ENCODE data around the gene SETD1A. TPM values are rescaled to one million over a fixed set of nuclear protein-coding genes. Genes with fewer than 3 reads are reported as not detected.

SETD1A gene
- polyA plus RNA-seq, 2 donors: 6.8 to 9.6 TPM

- H3K27me3 ChIP-seq (ENCODE audit: control insufficient read depth in 1 of 2, insufficient read depth in 2 of 2, low read length in 2 of 2): no peaks in the 10 kb centered on the region
- peaks cover 0 to under 1% of the 10 kb centered on the region in 2 donors for H3K4me1 ChIP-seq (ENCODE audit: control insufficient read depth in 2 of 2, insufficient read depth in 2 of 2, low read length in 1 of 2)
- H3K4me3 ChIP-seq (ENCODE audit: low read depth in 1 of 2, low read length in 2 of 2): no peak overlapping the region
- H3K27ac ChIP-seq (ENCODE audit: low read depth in 2 of 2, low read length in 1 of 2): no peak overlapping the region
- peaks cover 12 to 54% of the 10 kb centered on the region in 2 donors for H3K36me3 ChIP-seq (ENCODE audit: control insufficient read depth in 2 of 2, insufficient read depth in 2 of 2, low read length in 1 of 2)
- no peaks in the 10 kb centered on the region for H3K9me3 ChIP-seq (ENCODE audit: control insufficient read depth in 2 of 2, insufficient read depth in 1 of 2, low read depth in 1 of 2, low read length in 1 of 2)
- 84% methylated on average over 17 of the region's 17 CpGs for WGBS, 2 donors
These were observed 19.9 kb downstream of the SETD1A start for GRCh38 chr16:30977502-30977901.

GRCh38 chr16:30979170-30980022 is 21.8 kb downstream of the SETD1A start:
- peaks cover 0 to 3% of the 10 kb centered on the region in 2 donors for H3K4me1 ChIP-seq (ENCODE audit: control insufficient read depth in 2 of 2, insufficient read depth in 2 of 2, low read length in 1 of 2)
- H3K27ac ChIP-seq (ENCODE audit: low read depth in 2 of 2, low read length in 1 of 2): no peak overlapping the region
- no peak overlapping the region for H3K4me3 ChIP-seq (ENCODE audit: low read depth in 1 of 2, low read length in 2 of 2)
- H3K27me3 ChIP-seq (ENCODE audit: control insufficient read depth in 1 of 2, insufficient read depth in 2 of 2, low read length in 2 of 2): no peaks in the 10 kb centered on the region
- 92 to 94% methylated on average over 58 to 62 of the region's 62 CpGs for WGBS, 2 donors
- H3K36me3 ChIP-seq (ENCODE audit: control insufficient read depth in 2 of 2, insufficient read depth in 2 of 2, low read length in 1 of 2): peaks cover 6 to 49% of the 10 kb centered on the region in 2 donors
- no peaks in the 10 kb centered on the region for H3K9me3 ChIP-seq (ENCODE audit: control insufficient read depth in 2 of 2, insufficient read depth in 1 of 2, low read depth in 1 of 2, low read length in 1 of 2)

- Histone ChIP-seq H3K9me3 (ENCODE audit: control insufficient read depth in 2 of 2, insufficient read depth in 1 of 2, low read depth in 1 of 2, low read length in 1 of 2) (no peaks in the 10 kb centered on the region), H3K27ac (ENCODE audit: low read depth in 2 of 2, low read length in 1 of 2) (no peak overlapping the region), H3K27me3 (ENCODE audit: control insufficient read depth in 1 of 2, insufficient read depth in 2 of 2, low read length in 2 of 2) (no peaks in the 10 kb centered on the region), H3K4me3 (ENCODE audit: low read depth in 1 of 2, low read length in 2 of 2) (no peak overlapping the region), H3K36me3 (ENCODE audit: control insufficient read depth in 2 of 2, insufficient read depth in 2 of 2, low read length in 1 of 2) (peaks cover 6 to 47% of the 10 kb centered on the region in 2 donors), H3K4me1 (ENCODE audit: control insufficient read depth in 2 of 2, insufficient read depth in 2 of 2, low read length in 1 of 2) (peaks cover 0 to 3% of the 10 kb centered on the region in 2 donors)
- WGBS, 2 donors: 91 to 93% methylated on average over 14 to 15 of the region's 15 CpGs
These were observed 22.4 kb downstream of the SETD1A start for GRCh38 chr16:30980023-30980371.

GRCh38 chr16:30980434-30980833 is 22.9 kb downstream of the SETD1A start:
- peaks cover 6 to 46% of the 10 kb centered on the region in 2 donors for H3K36me3 ChIP-seq (ENCODE audit: control insufficient read depth in 2 of 2, insufficient read depth in 2 of 2, low read length in 1 of 2)
- WGBS, 2 donors: 88 to 91% methylated on average over 28 to 29 of the region's 29 CpGs
- H3K27ac ChIP-seq (ENCODE audit: low read depth in 2 of 2, low read length in 1 of 2): no peak overlapping the region
- H3K9me3 ChIP-seq (ENCODE audit: control insufficient read depth in 2 of 2, insufficient read depth in 1 of 2, low read depth in 1 of 2, low read length in 1 of 2): no peaks in the 10 kb centered on the region
- H3K27me3 ChIP-seq (ENCODE audit: control insufficient read depth in 1 of 2, insufficient read depth in 2 of 2, low read length in 2 of 2): no peaks in the 10 kb centered on the region
- peaks cover 0 to 7% of the 10 kb centered on the region in 2 donors for H3K4me1 ChIP-seq (ENCODE audit: control insufficient read depth in 2 of 2, insufficient read depth in 2 of 2, low read length in 1 of 2)
- H3K4me3 ChIP-seq (ENCODE audit: low read depth in 1 of 2, low read length in 2 of 2): no peak overlapping the region

- WGBS, 2 donors: 95 to 96% methylated on average over 14 of the region's 14 CpGs
- peaks cover 0 to 12% of the 10 kb centered on the region in 2 donors for H3K4me1 ChIP-seq (ENCODE audit: control insufficient read depth in 2 of 2, insufficient read depth in 2 of 2, low read length in 1 of 2)
- H3K4me3 ChIP-seq (ENCODE audit: low read depth in 1 of 2, low read length in 2 of 2): no peak overlapping the region
- H3K36me3 ChIP-seq (ENCODE audit: control insufficient read depth in 2 of 2, insufficient read depth in 2 of 2, low read length in 1 of 2): peaks cover 6 to 41% of the 10 kb centered on the region in 2 donors
- no peaks in the 10 kb centered on the region for H3K9me3 ChIP-seq (ENCODE audit: control insufficient read depth in 2 of 2, insufficient read depth in 1 of 2, low read depth in 1 of 2, low read length in 1 of 2)
- no peaks in the 10 kb centered on the region for H3K27me3 ChIP-seq (ENCODE audit: control insufficient read depth in 1 of 2, insufficient read depth in 2 of 2, low read length in 2 of 2)
- no peak overlapping the region for H3K27ac ChIP-seq (ENCODE audit: low read depth in 2 of 2, low read length in 1 of 2)
These were observed 23.4 kb downstream of the SETD1A start for GRCh38 chr16:30980959-30981358.

- WGBS, 2 donors: 59 to 71% methylated on average over 17 of the region's 17 CpGs
- peaks cover 0 to 12% of the 10 kb centered on the region in 2 donors for H3K4me1 ChIP-seq (ENCODE audit: control insufficient read depth in 2 of 2, insufficient read depth in 2 of 2, low read length in 1 of 2)
- no peaks in the 10 kb centered on the region for H3K9me3 ChIP-seq (ENCODE audit: control insufficient read depth in 2 of 2, insufficient read depth in 1 of 2, low read depth in 1 of 2, low read length in 1 of 2)
- H3K4me3 ChIP-seq (ENCODE audit: low read depth in 1 of 2, low read length in 2 of 2): no peak overlapping the region
- peaks cover 0 to 32% of the 10 kb centered on the region in 2 donors for H3K36me3 ChIP-seq (ENCODE audit: control insufficient read depth in 2 of 2, insufficient read depth in 2 of 2, low read length in 1 of 2)
- no peaks in the 10 kb centered on the region for H3K27me3 ChIP-seq (ENCODE audit: control insufficient read depth in 1 of 2, insufficient read depth in 2 of 2, low read length in 2 of 2)
- peak overlapping the region in 1 of 2 donors; percentile 29 for H3K27ac ChIP-seq (ENCODE audit: low read depth in 2 of 2, low read length in 1 of 2)
These were observed 25.2 kb downstream of the SETD1A start for GRCh38 chr16:30982548-30983288.

GRCh38 chr16:30983289-30983889 is 25.8 kb downstream of the SETD1A start:
- WGBS, 2 donors: 78 to 82% methylated on average over 25 of the region's 25 CpGs
- Histone ChIP-seq H3K4me1 (ENCODE audit: control insufficient read depth in 2 of 2, insufficient read depth in 2 of 2, low read length in 1 of 2) (peaks cover 0 to 12% of the 10 kb centered on the region in 2 donors), H3K9me3 (ENCODE audit: control insufficient read depth in 2 of 2, insufficient read depth in 1 of 2, low read depth in 1 of 2, low read length in 1 of 2) (no peaks in the 10 kb centered on the region), H3K27ac (ENCODE audit: low read depth in 2 of 2, low read length in 1 of 2) (no peak overlapping the region), H3K36me3 (ENCODE audit: control insufficient read depth in 2 of 2, insufficient read depth in 2 of 2, low read length in 1 of 2) (peaks cover 0 to 31% of the 10 kb centered on the region in 2 donors), H3K4me3 (ENCODE audit: low read depth in 1 of 2, low read length in 2 of 2) (no peak overlapping the region), H3K27me3 (ENCODE audit: control insufficient read depth in 1 of 2, insufficient read depth in 2 of 2, low read length in 2 of 2) (no peaks in the 10 kb centered on the region)

GRCh38 chr16:30983898-30984610 is 26.5 kb downstream of the SETD1A start:
- Histone ChIP-seq H3K36me3 (ENCODE audit: control insufficient read depth in 2 of 2, insufficient read depth in 2 of 2, low read length in 1 of 2) (peaks cover 0 to 30% of the 10 kb centered on the region in 2 donors), H3K27ac (ENCODE audit: low read depth in 2 of 2, low read length in 1 of 2) (no peak overlapping the region)

More at GRCh38 chr16:30983898-30984610, 26.5 kb downstream of the SETD1A start:
- Histone ChIP-seq H3K4me3 (ENCODE audit: low read depth in 1 of 2, low read length in 2 of 2) (no peak overlapping the region), H3K4me1 (ENCODE audit: control insufficient read depth in 2 of 2, insufficient read depth in 2 of 2, low read length in 1 of 2) (peaks cover 0 to 12% of the 10 kb centered on the region in 2 donors), H3K9me3 (ENCODE audit: control insufficient read depth in 2 of 2, insufficient read depth in 1 of 2, low read depth in 1 of 2, low read length in 1 of 2) (no peaks in the 10 kb centered on the region), H3K27me3 (ENCODE audit: control insufficient read depth in 1 of 2, insufficient read depth in 2 of 2, low read length in 2 of 2) (no peaks in the 10 kb centered on the region)
- 78 to 80% methylated on average over 14 of the region's 14 CpGs for WGBS, 2 donors
